ENCODE results near the gene NR6A1.

DNA sequence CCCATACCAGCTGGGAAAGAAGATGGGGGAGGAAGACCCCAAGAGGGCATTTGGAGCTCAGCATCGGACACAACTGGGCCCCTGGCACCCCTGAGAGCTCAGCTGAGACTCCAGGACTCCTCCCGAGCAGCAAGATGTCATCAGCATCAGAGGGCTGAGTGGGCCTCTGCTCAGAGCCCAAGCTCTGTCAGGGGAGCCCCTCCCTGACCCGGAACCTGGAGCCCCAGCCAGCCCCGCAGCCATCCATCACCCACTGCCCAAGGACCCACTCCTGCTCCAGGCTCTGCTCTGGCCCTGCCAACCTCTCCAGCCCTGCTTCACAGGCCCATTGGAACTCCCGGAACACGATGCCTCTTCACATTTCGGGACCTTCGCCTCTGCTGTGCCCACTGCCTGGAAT, 273.7 kb downstream of the NR6A1 start:
- TF ChIP-seq, protein P1, sequence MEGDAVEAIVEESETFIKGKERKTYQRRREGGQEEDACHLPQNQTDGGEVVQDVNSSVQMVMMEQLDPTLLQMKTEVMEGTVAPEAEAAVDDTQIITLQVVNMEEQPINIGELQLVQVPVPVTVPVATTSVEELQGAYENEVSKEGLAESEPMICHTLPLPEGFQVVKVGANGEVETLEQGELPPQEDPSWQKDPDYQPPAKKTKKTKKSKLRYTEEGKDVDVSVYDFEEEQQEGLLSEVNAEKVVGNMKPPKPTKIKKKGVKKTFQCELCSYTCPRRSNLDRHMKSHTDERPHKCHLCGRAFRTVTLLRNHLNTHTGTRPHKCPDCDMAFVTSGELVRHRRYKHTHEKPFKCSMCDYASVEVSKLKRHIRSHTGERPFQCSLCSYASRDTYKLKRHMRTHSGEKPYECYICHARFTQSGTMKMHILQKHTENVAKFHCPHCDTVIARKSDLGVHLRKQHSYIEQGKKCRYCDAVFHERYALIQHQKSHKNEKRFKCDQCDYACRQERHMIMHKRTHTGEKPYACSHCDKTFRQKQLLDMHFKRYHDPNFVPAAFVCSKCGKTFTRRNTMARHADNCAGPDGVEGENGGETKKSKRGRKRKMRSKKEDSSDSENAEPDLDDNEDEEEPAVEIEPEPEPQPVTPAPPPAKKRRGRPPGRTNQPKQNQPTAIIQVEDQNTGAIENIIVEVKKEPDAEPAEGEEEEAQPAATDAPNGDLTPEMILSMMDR (IDR thresholded peaks at IDR 0.05): no peak
- TF ChIP-seq GRHL2 (CRISPR knock-in tag; IDR thresholded peaks at IDR 0.05; ENCODE audit: insufficient replicate concordance, severe bottlenecking): no peak
- TF ChIP-seq, protein P2, sequence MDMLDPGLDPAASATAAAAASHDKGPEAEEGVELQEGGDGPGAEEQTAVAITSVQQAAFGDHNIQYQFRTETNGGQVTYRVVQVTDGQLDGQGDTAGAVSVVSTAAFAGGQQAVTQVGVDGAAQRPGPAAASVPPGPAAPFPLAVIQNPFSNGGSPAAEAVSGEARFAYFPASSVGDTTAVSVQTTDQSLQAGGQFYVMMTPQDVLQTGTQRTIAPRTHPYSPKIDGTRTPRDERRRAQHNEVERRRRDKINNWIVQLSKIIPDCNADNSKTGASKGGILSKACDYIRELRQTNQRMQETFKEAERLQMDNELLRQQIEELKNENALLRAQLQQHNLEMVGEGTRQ (CRISPR knock-in tag; IDR thresholded peaks at IDR 0.05): no peak
- TF ChIP-seq, protein P3, sequence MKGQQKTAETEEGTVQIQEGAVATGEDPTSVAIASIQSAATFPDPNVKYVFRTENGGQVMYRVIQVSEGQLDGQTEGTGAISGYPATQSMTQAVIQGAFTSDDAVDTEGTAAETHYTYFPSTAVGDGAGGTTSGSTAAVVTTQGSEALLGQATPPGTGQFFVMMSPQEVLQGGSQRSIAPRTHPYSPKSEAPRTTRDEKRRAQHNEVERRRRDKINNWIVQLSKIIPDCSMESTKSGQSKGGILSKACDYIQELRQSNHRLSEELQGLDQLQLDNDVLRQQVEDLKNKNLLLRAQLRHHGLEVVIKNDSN (CRISPR knock-in tag; IDR thresholded peaks at IDR 0.05): no peak

Measured in WTC11 (cell line).